ENCODE data around the gene PTPN21.

Gene PTPN21

DNA sequence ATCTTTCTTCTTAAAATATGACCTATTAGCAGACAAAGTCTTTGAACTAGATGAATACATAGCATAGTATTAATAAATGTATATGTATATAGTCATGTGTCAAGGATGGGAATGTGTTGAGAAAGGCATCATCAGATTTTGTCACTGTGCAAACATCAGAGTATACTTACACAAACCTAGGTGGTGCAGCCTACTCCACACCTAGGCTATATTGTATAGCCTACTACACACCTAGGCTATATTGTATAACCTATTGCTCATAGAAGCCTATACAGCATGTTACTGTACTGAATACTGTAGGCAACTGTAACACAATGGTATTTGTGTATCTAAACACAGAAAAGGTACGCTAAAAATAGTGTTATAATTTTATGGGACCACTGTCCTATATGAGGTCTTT, 47.6 kb downstream of the PTPN21 start:
- no peak overlapping the region for H3K4me3 ChIP-seq (ENCODE audit: low read depth, low read length)

DNA sequence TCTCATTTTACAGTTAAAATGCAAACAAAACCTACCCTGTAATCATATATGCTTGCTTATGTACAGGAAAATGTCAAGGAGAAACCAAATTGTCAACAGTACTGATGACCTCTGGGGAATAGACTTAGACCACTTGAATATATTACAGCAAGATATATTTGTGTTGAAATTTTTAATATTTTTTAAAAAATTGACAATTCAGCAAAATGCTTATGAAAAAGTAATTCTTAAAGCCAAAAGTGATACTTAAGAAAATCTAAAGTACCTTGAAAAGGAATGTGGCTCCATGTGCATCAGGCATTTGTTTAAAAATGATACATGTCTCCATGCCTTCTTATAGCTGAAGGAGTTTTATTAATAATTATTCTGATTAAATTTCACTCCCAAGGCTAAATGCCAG, 49.2 kb downstream of the PTPN21 start:
- H3K4me3 ChIP-seq (ENCODE audit: low read depth, low read length) = no peak overlapping the region

DNA sequence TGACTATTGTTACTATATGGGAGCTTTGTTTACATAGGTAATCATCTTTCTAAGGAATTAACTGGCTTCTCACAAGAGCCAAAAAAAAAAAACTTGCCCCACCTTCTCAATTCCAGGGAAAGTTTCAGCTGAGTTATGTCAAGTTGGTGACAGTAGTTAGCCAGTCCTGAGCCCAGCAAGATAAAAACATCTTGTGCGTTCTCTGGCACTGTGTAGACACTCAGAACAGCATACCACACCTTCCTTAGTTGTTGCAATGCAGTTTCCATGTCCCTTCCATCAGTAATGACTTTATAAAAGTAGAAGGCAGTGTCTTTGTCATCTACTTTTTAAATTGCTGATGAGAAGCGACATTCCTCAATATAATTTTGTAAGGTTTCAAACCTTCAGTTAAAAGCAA, 50.2 kb downstream of the PTPN21 start:
- no peak overlapping the region for H3K4me3 ChIP-seq (ENCODE audit: low read depth, low read length)

DNA sequence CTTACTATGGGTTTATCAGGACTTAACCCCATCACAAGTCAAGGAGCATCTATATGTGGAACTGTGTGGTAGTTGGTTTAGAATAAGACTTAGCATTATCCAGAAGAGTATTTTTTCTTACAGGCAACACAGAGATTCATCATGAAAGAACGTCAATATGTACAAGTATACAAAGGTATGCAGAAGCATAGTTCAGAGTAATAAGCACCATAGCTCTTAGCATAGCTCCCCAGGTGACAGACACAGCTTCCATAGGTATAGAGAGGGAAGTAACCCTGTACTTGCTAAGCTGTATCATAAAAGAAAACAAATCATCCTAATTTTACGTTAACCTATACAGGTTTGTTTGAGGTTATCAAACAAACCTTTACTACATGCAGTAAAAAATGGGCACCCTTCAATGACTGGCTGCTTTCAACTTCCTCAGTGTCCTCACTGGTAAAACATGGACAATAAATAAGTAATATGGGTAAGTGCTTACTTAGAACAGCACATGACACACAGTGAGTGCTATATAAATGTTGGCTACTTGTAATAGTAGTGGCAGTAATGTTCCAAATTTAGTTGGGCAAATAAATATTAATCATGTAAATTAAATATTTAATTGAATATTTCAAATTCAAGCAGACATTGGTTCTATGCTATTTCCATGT, 50.9 kb downstream of the PTPN21 start:
- H3K4me3 ChIP-seq (ENCODE audit: low read depth, low read length) = no peak overlapping the region

DNA sequence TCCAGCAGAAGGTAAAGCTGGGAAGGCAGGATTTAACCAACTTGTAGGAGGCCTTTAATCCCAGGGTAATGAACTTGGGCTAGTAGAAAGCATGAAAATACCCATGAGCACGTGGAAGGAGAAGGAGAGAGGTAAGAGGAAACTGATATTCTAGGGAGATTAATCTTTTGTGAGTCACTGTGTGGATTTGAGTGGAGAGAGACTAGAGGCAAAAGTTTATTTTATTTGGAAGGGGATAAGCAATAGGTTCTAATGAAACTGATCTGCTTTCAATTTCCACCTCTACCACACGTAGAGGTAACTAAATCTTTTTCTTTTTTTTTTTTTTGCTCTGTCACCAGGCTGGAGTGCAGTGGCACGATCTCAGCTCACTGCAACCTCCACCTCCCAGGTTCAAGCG, 52.1 kb downstream of the PTPN21 start:
- H3K4me3 ChIP-seq (ENCODE audit: low read depth, low read length) = no peak overlapping the region

DNA sequence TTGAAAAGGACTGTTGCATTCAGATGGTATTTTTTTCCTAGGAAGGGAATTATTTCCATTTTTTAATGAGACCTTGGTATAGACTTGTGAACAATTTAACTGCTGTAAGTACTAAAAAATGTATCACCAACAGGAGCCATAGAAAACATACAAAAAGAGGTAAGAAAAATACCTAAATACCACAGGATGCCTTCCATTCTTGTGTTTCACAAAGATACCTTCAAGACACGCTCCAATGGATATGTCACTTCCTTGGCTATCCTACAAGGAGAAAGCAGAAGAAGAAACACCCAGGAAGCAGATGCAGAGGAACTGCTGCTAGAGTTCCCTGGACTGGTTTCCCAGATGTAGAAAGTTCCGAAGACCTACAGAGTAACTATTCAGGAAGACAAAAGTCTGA, 54.2 kb downstream of the PTPN21 start:
- no peak overlapping the region for H3K4me3 ChIP-seq (ENCODE audit: low read depth, low read length)

DNA sequence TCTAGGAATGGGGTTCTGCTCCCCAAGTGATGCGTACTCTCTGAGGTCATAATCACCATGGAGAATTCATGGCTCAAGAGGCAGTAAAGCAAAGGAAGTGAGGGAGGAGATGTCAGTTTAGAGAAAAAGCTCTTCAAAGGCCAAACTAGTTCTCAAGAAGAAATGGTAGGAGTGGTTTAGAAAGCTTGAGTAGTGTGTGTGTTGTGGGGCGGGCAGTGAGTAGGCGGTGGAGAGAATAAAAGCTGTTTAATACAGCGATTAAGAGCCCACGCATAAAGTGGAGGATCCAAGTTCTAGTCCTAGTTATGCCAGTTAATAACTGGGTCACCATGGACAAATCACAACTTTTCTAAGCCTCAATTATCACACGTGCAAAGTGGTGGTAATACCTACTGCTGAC, 55.6 kb downstream of the PTPN21 start:
- H3K4me3 ChIP-seq (ENCODE audit: low read depth, low read length) = no peak overlapping the region

DNA sequence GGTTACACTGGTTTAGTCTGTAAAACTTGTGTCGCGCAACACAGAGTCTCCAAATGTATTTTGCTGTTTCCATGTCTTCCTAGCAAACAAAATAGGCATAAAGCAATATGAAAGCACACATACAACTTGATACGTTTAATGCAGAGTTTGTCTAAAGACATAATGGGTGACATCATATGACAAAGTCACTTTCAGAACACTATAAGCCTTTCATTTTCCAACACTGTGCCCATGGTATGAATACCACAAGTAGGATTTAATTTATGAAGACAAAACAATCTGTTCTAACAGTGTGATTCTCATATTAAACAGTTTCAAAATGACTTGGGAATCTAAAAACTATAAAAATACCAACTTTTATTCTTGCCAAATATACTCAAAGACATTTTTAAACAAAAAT, 58.4 kb downstream of the PTPN21 start:
- no peak overlapping the region for H3K4me3 ChIP-seq (ENCODE audit: low read depth, low read length)

DNA sequence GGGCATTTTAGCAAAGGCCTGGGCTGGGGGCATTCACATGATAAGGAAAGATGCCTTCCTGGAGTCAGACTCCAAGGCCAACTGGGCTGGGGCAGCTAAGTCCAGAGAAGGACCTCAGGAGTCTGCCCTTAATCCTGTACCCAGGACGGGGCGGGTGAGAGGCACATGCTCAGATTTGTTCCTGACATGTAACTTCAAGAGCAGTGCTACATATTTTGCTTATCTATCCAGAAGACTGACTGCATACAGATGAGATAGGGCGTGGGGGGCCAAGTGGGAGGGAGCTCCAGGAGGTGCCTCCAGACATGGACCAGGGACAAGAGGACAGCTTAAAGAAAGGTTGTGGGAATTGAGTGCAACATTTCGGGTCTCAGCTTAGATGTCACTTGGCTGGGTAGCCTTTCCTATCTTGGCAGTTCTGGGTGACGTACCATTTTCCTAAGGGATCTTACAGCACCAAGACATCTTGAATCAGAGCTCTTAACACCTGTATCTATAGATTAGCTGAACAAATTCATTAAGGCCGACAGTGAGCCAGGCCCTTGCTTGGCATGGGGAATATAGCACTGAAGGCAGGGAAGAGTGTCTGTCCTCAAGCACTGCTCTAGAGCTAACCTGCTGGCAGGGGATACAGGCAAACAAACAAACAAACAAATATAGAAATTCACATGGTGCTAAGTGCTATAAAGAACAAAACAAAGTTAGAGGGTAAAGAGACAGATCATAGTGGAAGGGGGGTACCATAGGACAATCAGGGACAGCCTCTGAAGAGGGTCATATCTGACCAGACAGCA, 61.2 kb downstream of the PTPN21 start:
- H3K4me3 ChIP-seq (ENCODE audit: low read depth, low read length) = no peak overlapping the region

DNA sequence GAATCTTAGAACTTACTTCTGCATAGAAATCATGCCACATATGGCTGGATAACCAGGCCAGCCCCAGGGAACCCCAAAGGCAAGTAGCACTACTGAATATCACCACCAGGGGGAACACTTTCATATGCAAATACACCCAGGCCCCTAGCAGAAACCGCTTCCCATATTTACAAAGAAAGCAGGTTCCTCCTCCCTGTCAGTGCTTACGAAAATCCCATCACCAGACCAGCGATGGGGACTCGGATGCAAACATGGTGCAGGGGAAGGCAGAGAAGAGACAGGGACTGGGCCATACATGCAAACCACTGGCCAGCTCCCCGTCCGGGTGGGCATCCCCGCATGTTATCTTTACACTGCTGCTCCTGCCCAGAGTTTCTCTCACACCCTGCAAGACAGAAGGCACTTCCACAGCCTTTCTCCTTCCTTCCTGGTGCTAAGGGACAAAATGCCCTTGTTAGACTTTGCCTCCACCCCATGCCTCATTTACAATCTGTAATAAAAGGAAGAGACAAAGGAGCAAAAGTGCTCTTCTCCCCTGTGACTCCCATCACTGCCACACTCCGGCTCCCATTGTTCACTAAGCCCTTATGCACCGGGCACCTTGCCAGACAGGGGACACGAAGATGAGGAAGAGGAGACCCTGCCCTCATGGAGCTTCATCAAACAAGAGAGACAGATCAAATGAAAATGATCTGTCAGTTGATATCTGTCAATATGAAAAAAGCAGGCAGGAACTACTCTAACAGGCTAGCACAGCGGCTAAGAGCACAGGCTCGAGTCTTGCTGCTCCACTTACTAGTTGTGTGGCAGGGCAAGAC, 62.3 kb downstream of the PTPN21 start:
- H3K4me3 ChIP-seq (ENCODE audit: low read depth, low read length) = no peak overlapping the region

DNA sequence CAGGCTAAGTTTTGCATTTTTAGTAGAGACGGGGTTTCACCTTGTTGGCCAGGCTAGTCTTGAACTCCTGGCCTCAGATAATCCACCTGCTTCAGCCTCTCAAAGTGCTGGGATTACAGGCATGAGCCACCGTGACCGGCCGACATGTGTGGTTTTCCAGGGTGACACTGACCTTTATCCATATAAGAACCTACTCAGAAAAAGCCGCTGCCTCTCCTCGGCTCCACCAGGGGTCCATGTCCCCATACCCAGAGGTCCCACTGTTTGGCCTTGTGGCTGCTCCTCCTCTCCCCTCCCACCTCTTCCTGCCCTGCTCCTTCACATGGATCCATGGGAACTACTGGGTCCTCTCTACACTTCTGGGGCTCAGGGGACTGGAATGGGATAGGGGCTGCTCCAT, 64.6 kb downstream of the PTPN21 start:
- H3K4me3 ChIP-seq (ENCODE audit: low read depth, low read length) = no peak overlapping the region

DNA sequence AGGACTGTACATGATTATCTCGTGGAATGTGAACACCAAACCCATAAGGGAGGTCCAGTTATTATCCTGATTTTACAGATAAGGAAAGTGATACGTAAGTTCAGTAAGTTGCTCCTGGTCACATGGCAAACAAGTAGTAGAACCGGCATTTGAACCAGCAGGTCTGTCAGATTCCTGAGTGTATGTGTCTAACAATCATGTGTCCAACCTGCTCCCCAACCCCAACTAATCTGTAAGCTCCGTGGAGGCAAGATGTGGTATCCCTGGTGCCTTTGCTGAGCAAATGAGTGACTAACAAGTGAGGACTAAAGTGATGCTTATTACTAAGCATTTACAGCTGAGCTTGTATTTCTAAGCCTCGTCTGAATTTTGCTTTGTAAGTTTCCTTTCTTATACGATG, 65.9 kb downstream of the PTPN21 start:
- H3K4me3 ChIP-seq (ENCODE audit: low read depth, low read length) = no peak overlapping the region

DNA sequence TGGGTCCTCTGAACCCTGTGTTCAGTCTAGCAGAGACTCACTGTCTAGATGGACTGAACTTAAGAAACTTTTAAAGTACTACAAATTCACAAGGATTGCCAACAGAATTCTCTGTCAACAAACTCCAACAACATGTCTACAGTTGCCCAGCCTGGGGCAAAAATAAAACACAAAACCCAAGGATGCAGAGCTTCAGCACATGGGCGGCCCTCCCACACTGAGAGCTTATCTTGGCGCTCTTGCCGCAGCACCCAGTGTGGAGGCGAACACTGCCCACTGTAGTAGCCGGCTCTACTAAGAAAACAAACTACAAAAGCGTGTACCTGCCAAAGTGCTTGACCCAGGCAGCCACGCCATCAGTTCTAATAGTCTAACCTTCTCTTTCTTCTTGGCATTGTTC, 66.7 kb downstream of the PTPN21 start:
- H3K4me3 ChIP-seq (ENCODE audit: low read depth, low read length) = no peak overlapping the region

DNA sequence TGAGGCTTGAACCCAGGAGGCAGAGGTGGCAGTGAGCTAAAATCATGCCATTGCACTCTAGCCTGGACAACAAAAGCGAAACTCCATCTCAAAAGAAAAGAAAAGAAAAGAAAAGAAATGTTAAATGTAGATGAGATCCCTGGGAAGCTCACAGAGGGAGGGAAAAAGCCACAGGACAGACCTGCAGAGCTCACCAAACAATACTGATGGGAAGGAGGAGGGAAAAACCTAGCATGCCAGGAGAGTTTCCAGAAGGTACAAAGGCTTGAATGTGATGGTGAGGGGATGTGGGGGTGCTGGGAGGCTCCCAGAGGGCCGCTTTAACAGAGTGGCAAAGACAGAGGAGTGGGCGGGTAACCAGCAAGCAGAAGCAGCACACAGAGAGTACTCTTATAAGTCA, 72.3 kb downstream of the PTPN21 start:
- H3K4me3 ChIP-seq (ENCODE audit: low read depth, low read length) = no peak overlapping the region

DNA sequence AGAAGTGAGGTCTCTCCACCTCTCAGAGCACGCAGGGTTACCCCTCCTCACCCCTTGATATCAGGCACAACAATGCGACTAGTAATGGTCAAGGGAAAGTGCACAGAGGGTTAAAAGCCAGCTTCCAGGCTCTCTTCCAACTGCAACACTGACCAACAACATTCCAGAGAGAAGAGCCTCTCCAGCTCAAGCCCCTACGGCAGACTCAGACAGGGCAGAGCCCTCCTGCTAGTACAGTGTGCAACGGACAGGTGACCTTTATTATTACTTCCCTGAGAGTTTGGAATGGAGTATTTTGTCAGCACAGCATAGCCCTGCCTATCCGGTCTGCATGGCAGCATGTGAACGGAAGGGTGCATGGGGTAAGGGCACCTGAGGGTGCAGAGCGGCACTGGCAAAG, 73.0 kb downstream of the PTPN21 start:
- no peak overlapping the region for H3K4me3 ChIP-seq (ENCODE audit: low read depth, low read length)

DNA sequence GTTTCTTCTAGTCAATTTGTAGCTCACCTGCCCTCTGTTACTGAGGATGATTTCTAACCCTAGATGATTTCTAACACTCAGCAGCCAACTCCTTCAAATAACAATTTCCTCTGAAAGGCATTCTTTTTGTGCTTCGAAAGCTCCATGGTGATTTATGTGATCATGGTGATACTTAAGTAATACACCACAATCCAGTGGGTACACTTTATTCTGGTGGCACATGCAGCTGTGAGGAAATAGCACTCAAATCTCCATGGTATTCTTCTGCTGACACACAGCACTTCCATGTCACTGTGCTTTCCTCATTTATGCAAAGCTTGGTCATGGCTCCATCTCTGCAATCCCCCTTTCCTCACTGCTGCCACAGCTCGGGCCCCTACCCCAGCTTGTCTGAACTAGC, 73.7 kb downstream of the PTPN21 start:
- H3K4me3 ChIP-seq (ENCODE audit: low read depth, low read length) = no peak overlapping the region

DNA sequence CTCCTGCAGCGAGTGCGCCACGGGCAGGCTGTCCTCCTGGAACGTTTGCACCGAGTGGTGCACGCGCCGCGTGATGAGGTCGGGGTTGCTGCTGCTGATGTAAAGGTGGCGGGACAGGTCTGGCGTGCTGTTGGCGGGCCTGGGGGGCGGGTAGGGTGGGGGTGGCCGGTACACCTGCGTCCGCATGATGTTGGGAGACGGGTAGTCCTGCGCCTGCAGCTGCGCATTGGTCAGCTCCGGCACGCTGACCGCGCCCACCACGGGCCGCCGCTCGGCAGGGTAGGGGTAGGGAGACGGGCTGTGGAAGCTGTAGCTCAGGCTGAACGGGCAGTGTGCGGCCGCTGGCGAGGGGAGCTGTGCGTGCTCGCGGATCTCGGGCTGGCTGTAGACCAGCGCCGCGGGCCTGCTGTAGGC, 75.2 kb downstream of the PTPN21 start:
- H3K4me3 ChIP-seq (ENCODE audit: low read depth, low read length) = no peak overlapping the region

DNA sequence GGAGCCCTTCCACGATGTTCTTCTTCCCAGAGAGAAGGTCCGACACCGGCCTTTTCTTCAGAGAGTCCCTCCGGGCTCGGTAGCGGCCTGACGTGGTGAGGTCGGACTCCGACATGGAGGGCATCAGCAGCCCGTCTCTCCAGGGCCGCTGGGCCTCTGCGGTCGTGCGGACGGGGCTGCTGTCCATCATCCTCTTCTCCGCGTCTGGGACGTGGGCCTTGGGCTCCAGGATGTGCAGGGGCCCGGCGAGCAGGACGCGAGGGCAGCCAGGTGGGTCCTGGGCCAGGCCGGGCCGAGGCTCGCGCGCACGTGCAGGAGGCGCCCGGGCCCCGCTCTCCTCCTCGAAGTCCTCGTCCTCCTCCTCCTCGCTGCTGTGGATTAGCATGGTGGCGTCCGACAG, 75.9 kb downstream of the PTPN21 start:
- H3K4me3 ChIP-seq (ENCODE audit: low read depth, low read length) = no peak overlapping the region

DNA sequence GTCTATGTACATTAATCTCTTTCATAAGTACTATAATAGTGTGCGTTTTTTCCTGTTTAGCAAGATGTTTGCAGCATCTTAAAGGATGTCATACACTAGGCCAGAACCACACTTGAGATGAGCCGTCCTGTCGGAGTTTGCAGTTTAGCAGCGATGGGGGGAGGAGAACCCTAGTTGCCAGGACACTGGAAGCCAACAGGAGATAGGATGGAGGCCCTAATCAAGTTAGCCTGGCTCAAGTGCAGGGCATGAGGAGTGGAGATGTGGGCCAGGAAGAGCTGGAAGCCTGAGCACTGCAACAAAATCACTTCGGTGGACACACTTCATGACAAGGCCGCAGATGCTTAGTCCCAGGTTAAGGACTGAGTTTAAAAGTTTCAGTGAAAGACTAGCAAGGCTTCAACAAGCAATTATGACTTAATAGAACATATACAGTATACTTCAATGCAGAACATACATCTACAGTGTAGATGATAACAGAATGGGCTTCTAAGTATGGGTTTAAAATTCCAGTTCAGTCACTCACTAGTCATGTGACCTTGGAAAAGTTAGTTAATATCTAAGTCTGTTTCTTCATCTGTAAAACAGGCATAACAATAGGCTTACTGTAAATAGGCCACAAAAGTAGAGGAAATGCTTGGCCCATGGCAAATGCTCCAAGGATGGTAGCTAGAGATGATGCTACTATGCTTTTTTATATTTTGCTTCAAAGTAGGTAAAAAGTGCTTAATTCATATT, 77.1 kb downstream of the PTPN21 start:
- H3K4me3 ChIP-seq (ENCODE audit: low read depth, low read length) = no peak overlapping the region

DNA sequence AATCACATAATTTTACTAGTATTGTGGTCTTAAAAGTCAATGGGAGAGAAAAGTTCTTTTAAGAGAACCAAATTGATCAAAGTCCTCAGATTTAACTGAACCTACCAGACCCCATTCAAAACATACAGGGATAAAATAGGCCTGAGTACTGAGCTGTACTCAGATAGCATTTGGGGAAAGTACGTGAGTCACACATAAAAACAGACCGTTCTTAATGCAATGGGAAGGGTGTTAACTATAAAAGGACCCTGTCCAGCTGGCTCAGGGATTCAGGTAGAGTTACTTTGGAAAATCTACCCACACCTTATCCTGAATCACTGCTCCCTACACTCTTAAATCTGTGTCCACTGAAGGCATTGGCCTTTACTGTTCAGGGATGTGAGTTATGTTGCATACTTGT, 78.0 kb downstream of the PTPN21 start:
- H3K4me3 ChIP-seq (ENCODE audit: low read depth, low read length) = no peak overlapping the region

DNA sequence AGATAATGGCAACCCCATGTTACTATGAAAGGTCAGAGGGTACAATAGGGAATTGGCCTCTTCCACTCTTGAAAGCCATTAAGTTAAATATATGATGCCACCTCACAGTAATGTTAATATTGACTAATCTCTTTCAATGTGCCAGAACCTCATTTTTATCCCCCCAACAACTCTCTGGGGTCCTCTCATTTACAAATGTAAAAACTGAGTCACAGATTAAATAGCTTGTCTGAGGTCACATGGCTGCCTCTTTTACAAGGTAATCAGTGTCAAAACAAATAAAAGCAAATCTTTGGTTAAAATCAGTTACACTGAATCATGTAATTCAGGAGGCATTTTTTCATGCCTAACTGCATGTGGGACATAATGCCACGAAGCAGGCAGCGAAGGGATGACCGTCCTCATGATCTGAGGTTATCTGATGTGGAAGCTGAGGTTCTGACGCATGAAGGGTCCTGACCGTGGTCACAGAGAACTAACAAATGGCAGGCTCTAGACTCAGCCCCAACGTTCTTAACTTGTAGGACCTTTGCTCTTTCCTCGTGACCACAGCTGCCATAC, 78.5 kb downstream of the PTPN21 start:
- H3K4me3 ChIP-seq (ENCODE audit: low read depth, low read length) = no peak overlapping the region
